AG08396 (cell line): ENCODE measurements around the gene KRTAP4-16.
"Not testable (repeated sequence)": the region's sequence is repeated elsewhere in the genome, so short reads cannot be mapped to it uniquely, and the experiment has no call there.

Experiments
- DNase-seq: peaks from one replicate; pipeline ENCODE4 v3.0.0; 2012; ENCODE audit warnings: low spot score, mixed read lengths

KRTAP4-16 gene

DNA sequence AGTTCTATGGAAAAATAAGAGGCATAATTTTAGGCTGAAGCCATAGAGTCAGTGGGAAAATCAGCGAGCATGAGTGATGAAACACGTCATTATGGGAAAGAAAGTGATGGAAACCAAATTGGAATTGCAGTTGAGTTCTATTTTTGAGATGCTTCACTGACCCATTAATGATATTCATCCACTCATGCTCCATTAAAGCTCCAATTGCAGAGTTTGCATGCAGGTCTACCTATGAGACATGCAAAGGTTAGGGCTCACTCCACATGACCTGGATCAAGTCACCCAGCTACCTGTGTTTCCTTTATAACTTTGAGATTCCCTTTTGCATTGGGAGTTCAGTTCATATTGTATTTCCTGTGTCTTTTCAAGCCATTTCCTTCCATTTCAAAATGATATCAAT lies 28.3 kb downstream of the KRTAP4-16 start:
- no peak for DNase-seq

DNA sequence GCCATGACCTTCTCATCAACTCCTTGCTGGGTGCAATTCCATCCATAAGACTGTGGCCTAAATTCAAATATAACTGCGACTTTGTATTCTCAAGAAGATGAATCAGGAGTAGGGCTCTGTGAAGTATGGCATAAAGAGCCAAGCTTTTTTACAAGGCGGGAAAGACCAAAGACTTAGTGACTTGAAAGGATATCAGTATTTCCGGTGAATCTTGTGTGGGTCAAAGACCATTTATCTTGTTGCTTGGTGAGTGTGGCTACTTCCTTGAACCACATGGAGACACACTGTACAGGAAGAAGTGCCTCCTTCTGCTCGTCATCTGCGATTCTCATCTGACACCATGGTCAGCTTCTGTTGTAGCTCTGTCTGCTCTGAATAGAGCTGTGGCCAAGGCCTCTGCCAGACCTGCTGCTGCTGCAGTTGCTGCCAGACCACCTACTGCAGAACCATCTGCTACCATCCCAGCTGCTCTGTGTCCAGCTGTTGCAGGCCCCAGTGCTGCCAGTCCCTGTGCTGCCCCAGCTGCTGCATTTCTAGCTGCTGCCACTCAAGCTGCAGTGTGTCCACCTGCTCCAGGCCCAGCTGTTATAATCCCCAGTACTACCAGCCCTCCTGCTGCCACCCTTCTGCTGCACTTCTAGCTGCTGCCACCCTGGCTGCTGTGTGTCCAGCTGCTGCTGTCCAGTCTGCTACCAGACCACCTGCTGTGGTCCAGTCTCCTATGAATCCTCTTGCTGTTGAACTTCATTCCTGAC lies 30.2 kb downstream of the KRTAP4-16 start:
- no peak for DNase-seq

DNA sequence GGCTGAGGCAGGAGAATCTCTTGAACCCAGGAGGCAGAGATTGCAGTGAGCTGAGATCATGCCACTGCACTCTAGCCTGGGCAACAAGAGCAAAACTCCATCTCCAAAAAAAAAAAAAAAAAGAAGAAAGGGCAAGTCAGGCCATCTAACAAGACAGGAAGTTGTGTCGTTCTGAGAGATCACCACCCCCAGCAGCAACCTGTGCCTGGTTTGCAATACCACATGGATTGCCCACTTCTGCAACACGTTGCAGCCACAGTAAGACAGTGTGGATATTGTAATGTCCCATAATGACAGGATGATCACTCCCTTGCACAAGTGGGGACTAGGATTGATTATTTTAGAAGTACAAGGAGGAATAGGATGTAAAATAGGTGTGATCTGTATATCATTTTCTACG lies 33.0 kb downstream of the KRTAP4-16 start:
- DNase-seq = no peak

DNA sequence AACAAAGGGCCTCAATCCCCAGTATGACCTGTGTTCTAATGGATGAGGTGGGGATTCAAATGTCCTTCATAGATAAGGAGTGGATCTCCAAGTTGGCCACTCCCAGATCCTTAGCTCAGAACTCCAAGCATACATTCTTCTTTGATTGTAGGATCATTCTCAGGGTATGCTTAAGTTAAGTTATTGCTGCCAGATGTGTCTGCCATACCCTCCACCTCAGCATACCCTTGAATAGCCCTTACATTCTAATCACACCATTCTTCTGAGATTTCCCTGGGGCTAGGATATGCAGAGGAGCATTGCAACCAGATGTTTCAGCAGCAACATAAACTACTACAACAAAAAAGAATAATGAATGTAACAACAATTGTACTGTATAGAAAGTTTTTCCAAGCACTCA lies 34.7 kb downstream of the KRTAP4-16 start:
- no peak for DNase-seq

DNA sequence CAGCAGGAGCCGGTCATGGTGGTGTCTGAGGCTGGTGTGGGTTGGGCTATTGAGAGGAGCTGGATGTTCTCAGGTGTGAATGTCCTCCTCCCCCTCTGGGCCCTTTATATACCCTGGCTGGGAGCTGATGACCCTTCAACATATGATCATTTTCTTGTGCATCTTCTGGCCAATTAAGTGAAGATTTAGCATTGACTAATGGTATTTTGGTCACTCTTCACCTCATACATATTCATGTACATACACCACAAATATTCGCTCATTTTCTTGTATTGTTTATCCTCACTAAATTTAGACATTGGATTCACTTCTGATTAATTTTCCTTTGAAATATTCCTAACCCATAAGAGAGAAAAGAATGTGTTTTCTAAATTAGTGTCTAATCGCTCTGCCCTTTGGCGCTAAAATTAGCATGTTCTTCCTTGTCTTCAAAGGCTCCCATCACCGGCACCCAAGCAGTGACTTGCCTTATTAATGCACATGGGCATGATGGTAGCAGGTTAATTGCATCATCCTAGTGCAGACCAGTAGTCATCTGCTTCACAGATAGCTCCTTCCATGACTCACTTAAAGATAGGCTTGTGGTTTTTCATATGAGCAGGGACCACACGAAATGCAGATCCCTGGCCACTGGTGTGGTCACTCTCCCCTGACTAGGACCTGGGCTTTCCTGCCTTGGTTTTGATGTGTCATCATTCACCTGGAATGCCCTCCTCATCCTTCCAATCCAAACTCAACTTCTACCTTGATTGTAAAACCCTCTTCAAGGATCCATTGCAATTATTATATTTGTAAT lies 36.0 kb downstream of the KRTAP4-16 start, which contains the start of gene KRTAP2-4:
TSS of gene KRTAP2-4 (minus strand) at position 51 of the 796 bp plus-strand sequence. CDS start at position 17, 34 bp downstream.
- peak; percentile 72 for DNase-seq

DNA sequence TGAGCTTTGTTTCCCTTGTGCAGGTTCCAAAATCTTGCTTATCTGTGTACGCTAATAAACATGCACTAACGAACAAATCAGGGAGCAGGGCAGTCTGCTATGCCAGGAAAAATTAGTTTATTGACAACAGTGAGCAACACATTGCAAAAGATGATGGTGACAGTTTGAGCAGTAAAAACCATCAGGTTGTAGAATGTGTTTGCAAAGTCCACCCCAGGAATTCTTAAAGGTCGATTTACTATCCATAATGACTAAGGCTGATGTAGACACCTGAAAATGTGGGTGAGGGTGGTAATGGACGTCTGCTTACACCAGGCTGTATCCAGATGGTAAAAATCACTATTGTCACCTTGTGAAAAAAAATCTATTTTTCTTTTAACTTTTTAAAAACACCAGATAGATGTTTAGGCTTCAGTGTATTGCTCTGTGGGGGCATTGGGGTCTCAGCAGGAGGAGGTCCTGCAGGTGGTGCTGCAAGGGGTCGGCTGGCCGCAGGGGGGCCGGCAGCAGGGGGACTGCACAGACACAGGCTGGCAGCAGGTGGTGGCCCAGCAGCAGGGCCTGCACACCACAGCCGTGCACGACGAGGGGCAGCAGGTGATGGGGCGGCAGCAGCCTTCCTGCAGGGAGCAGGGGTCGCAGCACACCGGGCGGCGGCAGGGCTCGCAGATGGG lies 36.9 kb downstream of the KRTAP4-16 start:
- not testable (repeated sequence) for DNase-seq

DNA sequence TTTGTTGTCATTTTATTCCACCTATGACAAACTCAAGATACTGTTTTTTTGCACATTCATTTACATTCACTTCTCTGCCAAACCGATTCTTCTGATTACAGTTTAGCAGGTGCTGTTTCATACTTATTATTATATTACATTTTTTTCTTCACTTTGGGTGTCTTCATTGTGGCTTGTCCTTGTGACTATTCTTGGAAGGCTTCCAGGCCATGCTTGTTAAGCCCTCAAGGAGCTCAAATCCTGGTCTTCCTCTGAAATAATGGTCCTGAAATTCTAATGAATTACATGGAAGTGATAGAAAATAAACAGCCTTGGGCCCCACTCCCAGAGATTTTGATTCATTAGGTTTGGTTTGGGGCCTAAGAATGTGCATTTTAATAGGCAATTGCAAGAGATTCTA lies 37.7 kb downstream of the KRTAP4-16 start:
- DNase-seq = no peak

DNA sequence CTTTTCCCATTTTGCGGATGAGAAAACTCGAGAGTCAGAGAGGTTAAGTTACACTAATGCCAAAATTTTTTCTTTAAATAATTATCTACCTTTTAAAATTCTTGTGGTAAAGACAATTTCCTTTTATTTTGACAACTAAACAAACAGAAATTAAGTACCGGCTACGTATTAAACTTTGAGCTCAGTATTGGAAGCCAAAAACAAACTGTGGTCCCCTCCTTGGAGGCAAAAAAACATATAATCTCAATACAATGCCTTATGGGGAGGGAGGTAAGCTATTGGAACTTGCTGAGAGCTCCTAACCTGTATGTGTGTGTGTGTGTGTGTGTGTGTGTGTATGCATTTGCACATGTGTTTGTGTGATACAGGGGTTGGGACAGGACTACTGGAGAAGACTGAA lies 38.6 kb downstream of the KRTAP4-16 start:
- DNase-seq = no peak

DNA sequence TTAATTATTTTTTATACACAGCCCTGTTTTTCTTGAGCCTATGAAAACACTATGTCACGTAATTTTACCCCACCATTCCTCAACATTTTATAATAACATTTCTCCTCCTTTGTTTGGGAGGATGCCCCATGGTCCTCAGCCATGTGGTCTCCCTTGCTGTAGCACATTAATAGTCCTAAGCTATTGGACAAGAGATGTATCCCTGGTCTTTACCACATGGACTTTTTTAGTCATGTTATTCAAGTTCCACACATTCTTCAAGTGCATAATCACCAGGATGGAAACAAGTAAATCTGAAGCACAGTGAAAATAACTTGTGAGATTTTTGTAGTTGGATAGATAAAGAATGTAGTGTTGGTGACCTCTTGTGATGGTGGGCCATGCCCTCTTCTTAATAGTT lies 40.0 kb downstream of the KRTAP4-16 start:
- peak; percentile 83 for DNase-seq

DNA sequence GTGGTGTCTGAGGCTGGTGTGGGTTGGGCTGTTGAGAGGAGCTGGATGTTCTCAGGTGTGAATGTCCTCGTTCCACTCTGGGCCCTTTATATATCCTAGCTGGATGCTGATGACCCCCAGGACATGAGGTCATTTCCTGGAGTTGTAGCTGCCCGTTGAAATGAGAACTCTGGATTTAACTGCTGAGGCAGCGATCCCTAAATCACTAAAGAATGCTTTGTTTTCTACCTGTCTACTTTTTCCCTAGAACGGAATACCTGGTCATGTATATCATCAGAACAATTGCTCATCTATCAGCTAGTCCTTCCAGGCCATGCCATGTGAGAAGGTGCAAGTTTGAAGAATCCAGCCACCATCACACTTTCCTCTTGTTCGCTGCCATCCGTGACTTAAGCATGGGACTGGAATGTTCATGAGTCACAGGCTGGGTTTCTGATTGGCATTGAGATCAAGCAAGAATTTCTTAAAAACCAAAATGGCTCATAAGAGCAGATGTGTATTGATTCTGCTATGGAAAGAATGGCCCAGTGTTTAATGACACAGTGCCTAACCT lies 41.9 kb downstream of the KRTAP4-16 start, which contains the start of gene KRTAP2-3:
TSS of gene KRTAP2-3 (minus strand) at position 63 of the 553 bp plus-strand sequence. CDS start 64 bp downstream, outside the sequence.
- peak; percentile 85 for DNase-seq

DNA sequence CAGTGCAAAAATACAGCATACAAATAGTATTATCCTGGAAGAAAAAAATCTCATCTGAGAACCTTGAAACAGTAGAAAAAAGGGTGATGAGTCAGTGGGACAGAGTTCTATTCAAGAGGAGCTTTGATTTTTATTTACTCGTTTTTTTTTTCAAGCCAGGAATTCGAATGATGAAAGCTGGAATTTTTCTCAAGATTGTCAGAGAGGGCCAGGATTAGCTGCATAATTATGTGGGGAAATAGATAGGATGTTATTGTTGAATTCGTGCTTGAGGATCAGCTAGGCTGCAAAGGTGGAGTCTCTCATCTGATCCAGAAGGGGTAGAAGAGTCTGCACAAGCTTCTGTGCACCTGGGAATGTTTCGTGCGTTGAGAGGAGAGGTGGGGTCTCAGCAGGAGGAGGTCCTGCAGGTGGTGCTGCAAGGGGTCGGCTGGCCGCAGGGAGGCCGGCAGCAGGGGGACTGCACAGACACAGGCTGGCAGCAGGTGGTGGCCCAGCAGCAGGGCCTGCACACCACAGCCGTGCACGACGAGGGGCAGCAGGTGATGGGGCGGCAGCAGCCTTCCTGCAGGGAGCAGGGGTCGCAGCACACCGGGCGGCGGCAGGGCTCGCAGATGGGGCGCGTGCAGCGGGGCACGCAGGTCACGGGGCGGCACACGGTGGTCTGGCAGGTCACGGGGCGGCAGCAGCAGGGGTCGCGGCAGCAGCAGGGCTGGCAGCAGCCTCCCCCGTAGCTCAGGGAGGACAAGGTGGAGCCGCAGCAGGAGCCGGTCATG lies 42.5 kb downstream of the KRTAP4-16 start:
- DNase-seq = peak; percentile 82

DNA sequence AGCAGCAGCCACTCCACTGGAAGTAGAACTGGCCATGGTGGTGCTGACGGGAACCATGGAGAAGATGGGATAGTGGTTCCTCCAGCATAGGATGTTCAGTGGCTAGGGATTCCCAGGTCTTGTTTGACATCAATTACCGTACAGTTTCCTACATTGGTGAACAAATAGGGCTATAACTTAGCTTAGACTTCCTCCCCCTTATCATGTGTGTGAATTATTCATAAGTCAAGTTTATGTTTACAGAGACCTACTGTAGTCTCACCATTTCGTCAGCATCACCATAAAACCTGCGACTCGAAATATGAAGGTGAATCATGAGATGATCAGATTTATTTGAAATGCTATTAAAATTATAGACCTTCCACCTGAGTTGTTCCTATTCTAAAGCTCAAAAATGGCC lies 43.3 kb downstream of the KRTAP4-16 start:
- DNase-seq = no peak

DNA sequence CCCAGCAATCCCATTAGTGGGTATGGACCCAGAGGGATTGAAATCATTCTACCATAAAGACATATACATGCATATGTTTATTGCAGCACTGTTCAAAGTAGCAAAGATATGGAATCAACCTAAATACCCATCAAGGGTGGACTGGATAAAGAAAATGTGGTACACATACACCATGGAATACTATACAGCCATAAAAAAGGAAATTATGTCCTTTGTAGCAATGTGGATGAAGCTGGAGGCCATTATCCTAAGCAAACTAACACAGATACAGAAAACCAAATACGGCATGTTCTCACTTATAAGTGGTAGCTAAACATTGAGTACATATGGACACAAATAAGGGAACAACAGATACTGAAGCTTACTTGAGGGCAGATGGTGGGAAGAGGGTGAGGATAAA lies 44.5 kb downstream of the KRTAP4-16 start:
- DNase-seq = no peak

DNA sequence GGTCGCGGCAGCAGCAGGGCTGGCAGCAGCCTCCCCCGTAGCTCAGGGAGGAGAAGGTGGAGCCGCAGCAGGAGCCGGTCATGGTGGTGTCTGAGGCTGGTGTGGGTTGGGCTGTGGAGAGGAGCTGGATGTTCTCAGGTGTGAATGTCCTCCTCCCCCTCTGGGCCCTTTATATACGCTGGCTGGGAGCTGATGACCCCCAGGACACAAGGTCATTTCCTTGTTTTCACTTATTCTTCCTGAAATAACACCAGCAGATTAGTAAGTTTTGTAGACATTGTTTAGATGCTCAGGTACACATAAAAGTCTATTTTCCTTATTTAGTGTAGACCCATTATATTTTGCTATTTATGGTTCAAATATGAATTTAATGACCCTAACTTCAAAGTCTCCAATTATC lies 46.9 kb downstream of the KRTAP4-16 start, which contains the start of gene KRTAP2-2:
TSS of gene KRTAP2-2 (minus strand) at position 101 of the 400 bp plus-strand sequence. CDS start at position 82, 19 bp downstream.
- not testable (repeated sequence) for DNase-seq

DNA sequence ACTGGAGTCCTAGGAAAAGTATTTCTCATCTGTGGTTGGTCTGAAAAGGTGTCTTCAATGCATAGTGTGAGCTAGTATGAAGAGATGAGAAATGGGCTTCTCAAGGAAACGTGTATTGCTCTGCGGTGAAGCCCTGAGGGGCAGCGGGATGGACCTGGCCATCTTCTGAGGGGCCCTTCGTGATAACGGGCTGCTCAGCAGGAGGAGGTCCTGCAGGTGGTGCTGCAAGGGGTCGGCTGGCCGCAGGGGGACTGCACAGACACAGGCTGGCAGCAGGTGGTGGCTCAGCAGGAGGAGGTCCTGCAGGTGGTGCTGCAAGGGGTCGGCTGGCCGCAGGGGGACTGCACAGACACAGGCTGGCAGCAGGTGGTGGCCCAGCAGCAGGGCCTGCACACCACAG lies 47.5 kb downstream of the KRTAP4-16 start:
- not testable (repeated sequence) for DNase-seq

DNA sequence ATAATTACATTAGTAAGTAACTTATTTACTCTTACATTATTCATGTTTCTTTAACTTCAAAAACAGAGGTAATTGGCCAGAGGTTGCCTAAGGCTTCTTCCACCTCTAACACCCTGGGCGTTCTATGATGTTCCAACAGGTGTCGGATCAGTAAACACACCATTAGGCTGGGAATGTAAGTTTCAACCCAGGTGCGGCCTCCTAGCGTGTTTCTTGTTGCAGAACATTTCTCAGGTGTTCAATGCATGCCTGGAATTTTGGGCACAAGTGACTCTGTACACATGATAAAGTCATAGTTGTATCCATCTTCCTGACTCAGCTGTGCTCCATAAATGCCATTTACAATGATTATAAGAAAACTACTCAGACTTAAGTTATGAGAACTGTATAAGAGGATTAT lies 48.0 kb downstream of the KRTAP4-16 start:
- DNase-seq = no peak

DNA sequence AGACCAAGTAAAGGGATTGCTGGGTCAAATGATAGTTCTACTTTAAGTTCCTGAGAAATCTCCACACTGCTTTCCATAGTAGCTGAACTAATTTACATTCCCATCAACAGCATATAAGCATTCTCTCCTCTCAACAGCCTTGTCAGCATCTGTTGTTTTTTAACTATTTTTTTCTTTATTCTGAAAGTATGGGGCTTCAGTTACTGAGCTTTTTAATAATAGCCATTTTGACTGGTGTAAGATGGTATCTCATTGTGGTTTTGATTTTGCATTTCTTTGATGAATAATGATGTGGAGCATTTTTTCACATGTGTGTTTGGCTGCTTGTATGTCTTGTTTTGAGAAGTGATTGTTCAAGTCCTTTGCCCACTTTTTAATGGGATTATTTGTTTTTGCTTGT lies 49.4 kb downstream of the KRTAP4-16 start:
- no peak for DNase-seq
